Stimulated activated CD4-positive, alpha-beta T cell treated with anti-CD3 and anti-CD28 coated beads, Interleukin-2, amount 100 ng/mL, for 48 hours (primary cell): ENCODE data around the gene LBHD2.
"Not testable (repeated sequence)": the region's sequence is repeated elsewhere in the genome, so short reads cannot be mapped to it uniquely, and the experiment has no call there.

Experiments
- DNase-seq, 2 donors: peaks; one replicate each; pipeline ENCODE4 v3.0.0-alpha.2; 2020

Gene LBHD2

GRCh38 chr14:103107455-103107854 lies 23.4 kb downstream of the LBHD2 start:
- DNase-seq: no peak

GRCh38 chr14:103107941-103108748 lies 24.1 kb downstream of the LBHD2 start:
- no peak for DNase-seq

- DNase-seq: no peak
These were observed 24.8 kb downstream of the LBHD2 start for GRCh38 chr14:103108749-103109207.

GRCh38 chr14:103109535-103110441 lies 25.8 kb downstream of the LBHD2 start:
- DNase-seq: no peak

GRCh38 chr14:103110681-103111231 lies 26.7 kb downstream of the LBHD2 start:
- DNase-seq: no peak

GRCh38 chr14:103111232-103111868 lies 27.3 kb downstream of the LBHD2 start:
- DNase-seq: no peak

- DNase-seq: no peak
These were observed 28.6 kb downstream of the LBHD2 start for GRCh38 chr14:103112400-103113243.

- DNase-seq: no peak
These were observed 29.3 kb downstream of the LBHD2 start for GRCh38 chr14:103113303-103113702.

GRCh38 chr14:103113774-103114173 lies 29.8 kb downstream of the LBHD2 start:
- DNase-seq: no peak

GRCh38 chr14:103115086-103115679 lies 31.2 kb downstream of the LBHD2 start:
- DNase-seq: not testable (repeated sequence)

GRCh38 chr14:103115845-103116572 lies 32.0 kb downstream of the LBHD2 start:
- no peak for DNase-seq

GRCh38 chr14:103116636-103117035 lies 32.6 kb downstream of the LBHD2 start:
- DNase-seq: no peak

GRCh38 chr14:103117499-103117898 lies 33.5 kb downstream of the LBHD2 start:
- not testable (repeated sequence) for DNase-seq

GRCh38 chr14:103118018-103118662 lies 34.1 kb downstream of the LBHD2 start:
- no peak for DNase-seq

- no peak for DNase-seq
These were observed 34.8 kb downstream of the LBHD2 start for GRCh38 chr14:103118663-103119404.

- DNase-seq: not testable (repeated sequence)
These were observed 35.5 kb downstream of the LBHD2 start for GRCh38 chr14:103119527-103119926.

- DNase-seq: no peak
These were observed 37.3 kb downstream of the LBHD2 start for GRCh38 chr14:103121121-103121845.

GRCh38 chr14:103121846-103122584 lies 38.0 kb downstream of the LBHD2 start:
- no peak for DNase-seq
